RPMI7951 (cell line): ENCODE results near the gene ZNF831. TPM values are rescaled to one million over a fixed set of nuclear protein-coding genes. Genes with fewer than 3 reads are reported as not detected.
A peak's percentile ranks its signal among the peaks of the same experiment; 100 is the strongest.

ENCODE experiments used
- DNase-seq: peaks from one replicate; pipeline ENCODE4 v3.0.0-alpha.2; 2012; ENCODE audit warnings: low read depth
- total RNA-seq: library from RNA; depleted of rRNA; stranded (reverse); fragments of >200 nt; shearing (Covaris generic); gene quantifications from 2 replicates; pipeline ENCODE4 v1.2.3, GENCODE V29; 2014

Gene ZNF831
- total RNA-seq, 1 experiment from 2014 or later: not detected

- DNase-seq: peak; percentile 28
Measured at GRCh38 chr20:59247731-59248684, 84.4 kb downstream of the ZNF831 start.

- no peak for DNase-seq
Measured at GRCh38 chr20:59250293-59250692, 86.7 kb downstream of the ZNF831 start.

GRCh38 chr20:59253325-59253724, 89.7 kb downstream of the ZNF831 start:
- no peak for DNase-seq

- peak; percentile 44 for DNase-seq
Measured at GRCh38 chr20:59253779-59254319, 90.2 kb downstream of the ZNF831 start.

GRCh38 chr20:59255256-59255655, 91.6 kb downstream of the ZNF831 start:
- no peak for DNase-seq

- DNase-seq: no peak
Measured at GRCh38 chr20:59258221-59258621, 94.6 kb downstream of the ZNF831 start.

- no peak for DNase-seq
Measured at GRCh38 chr20:59259946-59260345, 96.3 kb downstream of the ZNF831 start.

GRCh38 chr20:59265298-59265697, 101.7 kb downstream of the ZNF831 start:
- no peak for DNase-seq

- DNase-seq: no peak
Measured at GRCh38 chr20:59268870-59269269, 105.2 kb downstream of the ZNF831 start.

- DNase-seq: no peak
Measured at GRCh38 chr20:59269411-59270025, 105.9 kb downstream of the ZNF831 start.

GRCh38 chr20:59270380-59270779, 106.8 kb downstream of the ZNF831 start:
- no peak for DNase-seq

GRCh38 chr20:59273739-59274357, 110.2 kb downstream of the ZNF831 start:
- DNase-seq: no peak

- no peak for DNase-seq
Measured at GRCh38 chr20:59276938-59277337, 113.3 kb downstream of the ZNF831 start.

- DNase-seq: no peak
Measured at GRCh38 chr20:59284470-59284869, 120.8 kb downstream of the ZNF831 start.

GRCh38 chr20:59289994-59290393, 126.4 kb downstream of the ZNF831 start:
- DNase-seq: no peak

- DNase-seq: no peak
Measured at GRCh38 chr20:59291740-59292383, 128.2 kb downstream of the ZNF831 start.

GRCh38 chr20:59295531-59295930, 131.9 kb downstream of the ZNF831 start:
- DNase-seq: no peak

- no peak for DNase-seq
Measured at GRCh38 chr20:59297686-59298085, 134.1 kb downstream of the ZNF831 start.

- no peak for DNase-seq
Measured at GRCh38 chr20:59299945-59300332, 136.3 kb downstream of the ZNF831 start.

- no peak for DNase-seq
Measured at GRCh38 chr20:59300333-59301081, 136.9 kb downstream of the ZNF831 start, which contains the start of gene EDN3. Gene EDN3, plus strand, starts transcription at chr20:59300611. Its CDS starts 202 bp downstream, at chr20:59300813.
